AG04449 (cell line): Measurements from ENCODE around the gene SLC25A28.

Experiments used
- CTCF ChIA-PET: fragments of 350-600 bp; formaldehyde crosslinking; extraction: SDS; loops from one replicate; lab custom pipeline; 2021; ENCODE audit warnings: antibody characterized with exemption; lab: Yijun Ruan, JAX
- POLR2A ChIA-PET: fragments of 400-600, 350-600 bp; formaldehyde crosslinking; extraction: SDS; loops from one replicate; lab custom pipeline; 2020; ENCODE audit warnings: antibody characterized with exemption, inconsistent platforms; lab: Yijun Ruan, JAX
- DNase-seq: peaks from one replicate; pipeline ENCODE4 v3.0.0-alpha.2; 2010; ENCODE audit warnings: low read depth, low spot score
- H3K4me3 ChIP-seq: 2 replicates; pipeline ENCODE4 v1.5.1; 2011; ENCODE audit warnings: low read depth, mild to moderate bottlenecking, control low read depth, low read length
- TF ChIP-seq, protein P1 (sequence below): IDR thresholded peaks from one replicate; pipeline ENCODE4 v1.5.1; 2011; ENCODE audit warnings: mild to moderate bottlenecking, moderate library complexity, low read length, control low read depth, inconsistent platforms; ENCODE audit not compliant: insufficient read depth; ENCODE audit errors: missing control alignments

Gene SLC25A28

DNA sequence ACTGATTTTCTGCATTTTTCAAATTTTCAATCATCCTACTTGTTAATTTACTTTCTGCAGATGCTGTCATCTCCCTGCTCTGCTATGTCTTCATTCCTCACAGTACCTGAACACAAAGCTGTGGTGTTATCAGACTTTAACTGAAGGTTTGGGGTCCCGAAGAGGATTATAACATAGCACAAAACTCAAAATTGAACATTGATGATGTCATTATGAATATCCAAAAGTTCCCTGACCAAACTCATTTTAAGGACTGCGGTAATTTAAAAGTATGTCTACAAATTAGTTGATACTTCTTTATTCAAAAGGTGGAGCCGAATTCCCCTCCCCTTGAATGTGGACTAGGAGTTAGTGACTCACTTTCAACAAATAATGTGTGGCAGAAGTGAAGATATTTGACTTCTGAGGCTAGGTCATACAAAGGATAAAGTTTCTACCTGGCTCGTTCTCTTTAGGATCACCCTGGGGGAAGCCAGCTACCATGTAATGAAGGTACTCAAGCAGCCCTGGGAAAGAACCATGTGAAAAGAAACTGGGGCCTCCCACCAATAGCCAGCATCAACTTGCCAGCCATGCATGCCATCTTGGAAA is 32.7 kb upstream of the SLC25A28 start:
- no peak for DNase-seq
- CTCF ChIA-PET = interaction anchor here (1.3 to 2.2 kb wide), 2 partner anchors 21 to 58 kb away, joined by 4 to 8 read pairs; no protein-coding TSS in a partner anchor
- TF ChIP-seq, protein P1, sequence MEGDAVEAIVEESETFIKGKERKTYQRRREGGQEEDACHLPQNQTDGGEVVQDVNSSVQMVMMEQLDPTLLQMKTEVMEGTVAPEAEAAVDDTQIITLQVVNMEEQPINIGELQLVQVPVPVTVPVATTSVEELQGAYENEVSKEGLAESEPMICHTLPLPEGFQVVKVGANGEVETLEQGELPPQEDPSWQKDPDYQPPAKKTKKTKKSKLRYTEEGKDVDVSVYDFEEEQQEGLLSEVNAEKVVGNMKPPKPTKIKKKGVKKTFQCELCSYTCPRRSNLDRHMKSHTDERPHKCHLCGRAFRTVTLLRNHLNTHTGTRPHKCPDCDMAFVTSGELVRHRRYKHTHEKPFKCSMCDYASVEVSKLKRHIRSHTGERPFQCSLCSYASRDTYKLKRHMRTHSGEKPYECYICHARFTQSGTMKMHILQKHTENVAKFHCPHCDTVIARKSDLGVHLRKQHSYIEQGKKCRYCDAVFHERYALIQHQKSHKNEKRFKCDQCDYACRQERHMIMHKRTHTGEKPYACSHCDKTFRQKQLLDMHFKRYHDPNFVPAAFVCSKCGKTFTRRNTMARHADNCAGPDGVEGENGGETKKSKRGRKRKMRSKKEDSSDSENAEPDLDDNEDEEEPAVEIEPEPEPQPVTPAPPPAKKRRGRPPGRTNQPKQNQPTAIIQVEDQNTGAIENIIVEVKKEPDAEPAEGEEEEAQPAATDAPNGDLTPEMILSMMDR = no peak
- POLR2A ChIA-PET = no interaction called here
- no peak overlapping the region for H3K4me3 ChIP-seq

DNA sequence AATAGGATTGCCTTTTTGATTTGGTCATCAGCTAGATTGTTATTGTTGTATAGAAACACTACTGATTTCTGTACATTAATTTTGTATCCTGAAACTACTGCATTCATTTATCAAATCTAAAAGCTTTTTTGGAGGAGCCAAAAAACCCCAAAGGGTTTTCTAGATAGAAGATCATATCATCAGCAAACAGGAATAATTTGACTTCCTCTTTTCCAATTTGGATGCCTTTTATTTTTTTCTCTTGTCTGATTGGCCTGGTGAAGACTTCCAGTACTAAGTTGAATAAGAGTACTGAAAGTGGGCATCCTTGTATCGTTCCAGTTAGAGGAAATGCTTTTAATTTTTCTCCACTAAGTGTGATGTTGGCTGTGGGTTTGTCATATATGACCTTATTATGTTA is 28.5 kb upstream of the SLC25A28 start:
- ChIA-PET CTCF (interaction anchor here (1.3 to 1.8 kb wide), 2 partner anchors 10 to 18 kb away, joined by 3 to 5 read pairs; no protein-coding TSS in a partner anchor), POLR2A (no interaction called here)
- DNase-seq = no peak
- TF ChIP-seq, protein P1 = no peak
- H3K4me3 ChIP-seq = no peak overlapping the region

DNA sequence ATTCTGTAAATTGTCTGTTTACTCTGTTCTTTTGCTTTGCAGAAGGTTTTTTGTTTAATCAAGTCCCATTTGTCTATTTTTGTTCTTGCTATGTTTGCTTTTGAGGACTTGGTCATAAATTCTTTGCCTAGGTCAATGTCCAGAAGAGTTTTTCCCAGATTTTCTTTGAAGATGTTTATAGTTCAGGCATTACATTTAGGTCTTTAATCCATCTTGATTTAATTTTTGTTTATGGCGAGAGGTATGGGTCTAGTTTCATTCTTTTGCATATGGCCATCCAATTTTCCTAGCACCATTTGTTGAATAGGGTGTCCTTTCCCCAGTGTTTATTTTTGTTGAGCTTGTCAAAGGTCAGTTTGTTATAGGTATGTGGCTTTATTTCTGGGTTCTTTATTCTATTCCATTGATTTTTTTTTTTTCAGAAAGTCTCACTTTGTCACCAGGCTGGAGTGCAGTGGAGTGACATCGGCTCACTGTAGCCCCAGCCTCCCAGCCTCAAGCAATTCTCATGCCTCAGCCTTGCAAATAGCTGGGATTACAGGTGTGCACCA is 27.4 kb upstream of the SLC25A28 start:
- ChIA-PET CTCF (interaction anchor here (1.3 to 1.8 kb wide), 2 partner anchors 11 to 17 kb away, joined by 3 to 5 read pairs; no protein-coding TSS in a partner anchor), POLR2A (no interaction called here)
- no peak overlapping the region for H3K4me3 ChIP-seq
- TF ChIP-seq, protein P1 = no peak
- no peak for DNase-seq

DNA sequence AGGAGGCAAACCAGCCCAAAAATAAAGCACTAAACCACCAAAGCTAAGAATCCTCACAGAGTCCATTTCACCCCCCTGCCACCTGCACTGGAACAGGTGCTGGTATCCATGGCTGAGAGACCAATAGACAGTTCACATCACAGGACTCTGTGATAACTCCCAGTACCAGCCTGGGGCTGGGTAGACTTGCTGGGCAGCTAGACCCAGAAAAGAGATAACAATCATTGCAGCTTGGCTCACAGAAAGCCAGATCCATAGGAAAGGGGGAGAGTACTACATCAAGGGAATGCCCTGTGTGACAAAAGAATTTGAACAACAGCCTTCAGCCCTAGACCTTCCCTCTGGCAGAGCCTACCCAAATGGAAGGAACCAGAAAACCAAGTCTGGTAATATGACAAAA is 13.6 kb upstream of the SLC25A28 start:
- TF ChIP-seq, protein P1 = no peak
- H3K4me3 ChIP-seq = no peak overlapping the region
- CTCF ChIA-PET = interaction anchor here (2.7 to 7.9 kb wide), 2 partner anchors 26 to 76 kb away, joined by 12 to 204 read pairs; partner anchors contain the start of gene ENTPD7
- no peak for DNase-seq
- POLR2A ChIA-PET = interaction anchor here (0.7 kb wide), 1 partner anchor 97 kb away, joined by 3 read pairs; no protein-coding TSS in a partner anchor

DNA sequence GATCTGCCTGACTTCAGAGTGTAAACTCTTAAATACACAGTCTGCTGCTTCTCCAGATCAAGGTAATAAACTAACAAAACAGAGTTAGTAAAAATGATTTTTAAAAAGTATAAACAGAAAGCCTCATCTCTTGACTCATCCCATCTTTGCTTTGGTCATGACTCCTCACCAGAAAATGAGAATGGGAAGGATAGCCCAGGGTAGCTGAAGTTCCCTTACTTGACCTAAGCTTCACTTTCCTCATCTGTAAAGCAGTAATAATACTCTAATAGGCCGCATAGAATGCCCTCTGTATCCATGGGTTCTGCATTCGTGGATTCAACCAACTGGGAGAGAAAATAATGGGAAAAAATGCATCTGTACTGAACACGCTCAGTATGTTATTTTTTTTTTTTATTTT is 11.3 kb upstream of the SLC25A28 start:
- ChIA-PET CTCF (interaction anchor here (0.8 to 7.9 kb wide), 24 partner anchors 8 to 414 kb away, joined by 3 to 204 read pairs (median 4); partner anchors contain the start of gene ENTPD7), POLR2A (interaction anchor here (1.7 kb wide), 1 partner anchor 10 kb away, joined by 7 read pairs; no protein-coding TSS in a partner anchor)
- H3K4me3 ChIP-seq = no peak overlapping the region
- no peak for DNase-seq
- TF ChIP-seq, protein P1 = no peak

DNA sequence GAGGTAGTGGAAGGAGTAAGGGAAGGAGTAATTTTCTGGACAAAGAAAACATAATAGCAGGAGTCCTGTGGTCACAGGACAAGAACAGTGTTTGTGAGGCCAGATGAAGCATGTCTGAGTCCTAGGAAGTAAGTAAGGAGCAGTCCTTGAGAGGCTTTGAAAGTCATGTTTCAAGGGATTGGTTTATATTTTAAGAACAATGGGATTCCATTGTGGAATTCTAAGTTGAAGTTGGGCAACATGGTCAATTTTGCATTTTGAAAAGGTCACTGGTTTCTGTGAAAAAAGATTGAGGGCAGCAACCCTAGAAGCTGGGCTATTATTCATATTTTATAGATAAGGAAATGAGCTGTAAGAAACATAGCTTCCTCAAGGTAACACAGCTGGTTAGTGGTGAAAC is 10.8 kb upstream of the SLC25A28 start:
- no peak overlapping the region for H3K4me3 ChIP-seq
- ChIA-PET POLR2A (interaction anchor here (1.7 kb wide), 1 partner anchor 9 kb away, joined by 7 read pairs; no protein-coding TSS in a partner anchor), CTCF (interaction anchor here (0.8 to 7.9 kb wide), 31 partner anchors 9 to 415 kb away, joined by 3 to 204 read pairs (median 4); partner anchors contain the start of gene ENTPD7)
- TF ChIP-seq, protein P1 = no peak
- DNase-seq = no peak
